SU-DHL-6 (cell line): ENCODE measurements around the gene FMN1.

Experiments used
- EZH2phosphoT487 ChIP-seq: fragments of 200-600 bp; sonication (generic), shearing (Covaris generic); conservative IDR thresholded peaks from 2 replicates; pipeline ENCODE4 v1.6.1; 2018; ENCODE audit warnings: mild to moderate bottlenecking, antibody characterized with exemption, low read length, moderate library complexity, mixed read lengths
- TF ChIP-seq, protein P1 (sequence below): fragments of 200-600 bp; sonication (generic); IDR thresholded peaks from one replicate; pipeline ENCODE4 v1.5.1; 2017; ENCODE audit warnings: antibody characterized with exemption, mild to moderate bottlenecking, low read length, moderate library complexity; ENCODE audit not compliant: insufficient read depth, poor library complexity, severe bottlenecking

DNA sequence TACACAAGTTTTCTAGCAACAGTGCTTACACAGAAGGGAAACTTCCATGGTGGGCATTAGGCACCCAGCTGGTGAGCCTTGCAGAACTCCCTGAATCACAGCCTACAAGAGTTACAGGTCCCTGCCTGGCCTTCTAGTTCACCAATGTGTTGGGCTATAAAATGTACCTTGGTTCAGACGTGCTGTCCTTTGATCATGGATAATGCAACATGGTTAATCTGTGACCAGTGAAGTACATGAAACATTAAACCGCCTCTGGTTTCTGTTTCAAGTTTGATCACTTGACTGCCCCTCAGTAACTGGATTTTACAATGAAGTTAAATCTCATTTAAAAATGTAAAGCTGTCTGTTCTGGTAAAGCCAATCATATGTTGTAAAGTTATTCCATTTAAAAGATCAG, 51.8 kb downstream of the FMN1 start:
- TF ChIP-seq, protein P1, sequence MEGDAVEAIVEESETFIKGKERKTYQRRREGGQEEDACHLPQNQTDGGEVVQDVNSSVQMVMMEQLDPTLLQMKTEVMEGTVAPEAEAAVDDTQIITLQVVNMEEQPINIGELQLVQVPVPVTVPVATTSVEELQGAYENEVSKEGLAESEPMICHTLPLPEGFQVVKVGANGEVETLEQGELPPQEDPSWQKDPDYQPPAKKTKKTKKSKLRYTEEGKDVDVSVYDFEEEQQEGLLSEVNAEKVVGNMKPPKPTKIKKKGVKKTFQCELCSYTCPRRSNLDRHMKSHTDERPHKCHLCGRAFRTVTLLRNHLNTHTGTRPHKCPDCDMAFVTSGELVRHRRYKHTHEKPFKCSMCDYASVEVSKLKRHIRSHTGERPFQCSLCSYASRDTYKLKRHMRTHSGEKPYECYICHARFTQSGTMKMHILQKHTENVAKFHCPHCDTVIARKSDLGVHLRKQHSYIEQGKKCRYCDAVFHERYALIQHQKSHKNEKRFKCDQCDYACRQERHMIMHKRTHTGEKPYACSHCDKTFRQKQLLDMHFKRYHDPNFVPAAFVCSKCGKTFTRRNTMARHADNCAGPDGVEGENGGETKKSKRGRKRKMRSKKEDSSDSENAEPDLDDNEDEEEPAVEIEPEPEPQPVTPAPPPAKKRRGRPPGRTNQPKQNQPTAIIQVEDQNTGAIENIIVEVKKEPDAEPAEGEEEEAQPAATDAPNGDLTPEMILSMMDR = no peak
- no peak for TF ChIP-seq EZH2phosphoT487
